Uterus (tissue), 2 donors: Measurements from ENCODE around the gene CFHR1.

ENCODE experiments used
- POLR2A ChIP-seq, 2 donors: fragments of 450-650 bp; IDR thresholded peaks; one replicate each; pipeline ENCODE4 v1.6.1; 2016; ENCODE audit warnings: antibody characterized with exemption in 2 of 2, mild to moderate bottlenecking in 1 of 2, moderate library complexity in 1 of 2
- TF ChIP-seq, protein P1 (sequence below), 4 experiments: fragments of 200-600 bp in 2 of 4; fragments of 450-650 bp in 2 of 4; sonication (generic) in 2 of 4; IDR thresholded peaks; one replicate each; pipeline ENCODE4 v1.5.1; 2016 to 2019; ENCODE audit warnings: antibody characterized with exemption in 4 of 4, mild to moderate bottlenecking in 2 of 4, moderate library complexity in 1 of 4

DNA sequence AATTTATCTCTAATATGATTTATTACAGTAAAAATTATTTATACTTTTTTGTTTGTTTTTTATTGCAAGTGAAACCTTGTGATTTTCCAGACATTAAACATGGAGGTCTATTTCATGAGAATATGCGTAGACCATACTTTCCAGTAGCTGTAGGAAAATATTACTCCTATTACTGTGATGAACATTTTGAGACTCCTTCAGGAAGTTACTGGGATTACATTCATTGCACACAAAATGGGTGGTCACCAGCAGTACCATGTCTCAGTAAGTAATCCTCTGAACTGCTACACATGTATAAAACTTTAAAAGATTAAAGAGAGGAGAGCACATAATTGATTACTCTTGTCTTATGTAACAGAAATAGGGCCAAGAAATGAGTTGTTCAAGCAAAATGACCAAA, 40.4 kb upstream of the CFHR1 start:
- TF ChIP-seq, protein P1, sequence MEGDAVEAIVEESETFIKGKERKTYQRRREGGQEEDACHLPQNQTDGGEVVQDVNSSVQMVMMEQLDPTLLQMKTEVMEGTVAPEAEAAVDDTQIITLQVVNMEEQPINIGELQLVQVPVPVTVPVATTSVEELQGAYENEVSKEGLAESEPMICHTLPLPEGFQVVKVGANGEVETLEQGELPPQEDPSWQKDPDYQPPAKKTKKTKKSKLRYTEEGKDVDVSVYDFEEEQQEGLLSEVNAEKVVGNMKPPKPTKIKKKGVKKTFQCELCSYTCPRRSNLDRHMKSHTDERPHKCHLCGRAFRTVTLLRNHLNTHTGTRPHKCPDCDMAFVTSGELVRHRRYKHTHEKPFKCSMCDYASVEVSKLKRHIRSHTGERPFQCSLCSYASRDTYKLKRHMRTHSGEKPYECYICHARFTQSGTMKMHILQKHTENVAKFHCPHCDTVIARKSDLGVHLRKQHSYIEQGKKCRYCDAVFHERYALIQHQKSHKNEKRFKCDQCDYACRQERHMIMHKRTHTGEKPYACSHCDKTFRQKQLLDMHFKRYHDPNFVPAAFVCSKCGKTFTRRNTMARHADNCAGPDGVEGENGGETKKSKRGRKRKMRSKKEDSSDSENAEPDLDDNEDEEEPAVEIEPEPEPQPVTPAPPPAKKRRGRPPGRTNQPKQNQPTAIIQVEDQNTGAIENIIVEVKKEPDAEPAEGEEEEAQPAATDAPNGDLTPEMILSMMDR (IDR thresholded peaks at IDR 0.05), result no peak
- TF ChIP-seq POLR2A (IDR thresholded peaks at IDR 0.05), result no peak
